HL-60/S4 treated with retinoic acid at 250 ng/mL for 4 days and 3 days (cell line): ENCODE measurements around the gene CYTIP.
"Not testable (repeated sequence)": the region's sequence is repeated elsewhere in the genome, so short reads cannot be mapped to it uniquely, and the experiment has no call there.

Source experiments
- in situ Hi-C: fragments of 300-500 bp; cut with MboI; formaldehyde crosslinking; loops from 2 replicates; pipeline ENCODE4 v1.7.0; 2022; ENCODE audit warnings: low sequenced_read_pairs

Gene CYTIP

GRCh38 chr2:157386747-157387146 is 57.1 kb downstream of the CYTIP start:
- in situ Hi-C loops, result no loop called here

- in situ Hi-C loops, result no loop called here
Measured at GRCh38 chr2:157386247-157386646, 57.6 kb downstream of the CYTIP start.

- in situ Hi-C loops, result no loop called here
Measured at GRCh38 chr2:157377861-157378260, 66.0 kb downstream of the CYTIP start.

GRCh38 chr2:157376041-157376440 is 67.8 kb downstream of the CYTIP start:
- in situ Hi-C loops, result no loop called here

GRCh38 chr2:157375384-157375783 is 68.5 kb downstream of the CYTIP start:
- in situ Hi-C loops, result no loop called here

- in situ Hi-C loops, result not testable (repeated sequence)
Measured at GRCh38 chr2:157368508-157368907, 75.4 kb downstream of the CYTIP start.

GRCh38 chr2:157367704-157368103 is 76.2 kb downstream of the CYTIP start:
- in situ Hi-C loops, result no loop called here
